CD14-positive monocyte (primary cell): ENCODE measurements around the gene DUSP19. TPM values are rescaled to one million over a fixed set of nuclear protein-coding genes. Genes with fewer than 3 reads are reported as not detected.

Experiments
- DNase-seq, 3 donors: peaks; one replicate each; pipeline ENCODE4 v3.0.0-alpha.2; 2011 to 2022
- H2AFZ ChIP-seq: 2 replicates; pipeline ENCODE4 v1.6.0; 2012; ENCODE audit warnings: mild to moderate bottlenecking, low read depth, low read length, inconsistent platforms; ENCODE audit not compliant: insufficient read depth, poor library complexity, severe bottlenecking
- H3K27ac ChIP-seq, 2 donors: 1 replicate in 1 of 2; 2 replicates in 1 of 2; pipeline ENCODE4 v1.5.1; 2012 to 2013; ENCODE audit warnings: low read length in 2 of 2, control low read depth in 1 of 2, inconsistent platforms in 1 of 2, low read depth in 1 of 2, mild to moderate bottlenecking in 1 of 2
- H3K27me3 ChIP-seq, 2 donors: one replicate each; pipeline versions ENCODE4 v1.6.0 to v1.6.1; 2011 to 2013; ENCODE audit warnings: low read length in 2 of 2; ENCODE audit not compliant: control insufficient read depth in 2 of 2, insufficient read depth in 2 of 2
- H3K36me3 ChIP-seq, 2 donors: replicated peaks in 1 of 2; 1 replicate in 1 of 2; 2 replicates in 1 of 2; pipeline versions ENCODE4 v1.5.1 to v1.6.1; 2012 to 2013; ENCODE audit warnings: low read length in 2 of 2, control low read depth in 1 of 2, inconsistent platforms in 1 of 2, mild to moderate bottlenecking in 1 of 2; ENCODE audit not compliant: insufficient read depth in 2 of 2, control insufficient read depth in 1 of 2
- H3K4me1 ChIP-seq, 2 donors: 1 replicate in 1 of 2; 2 replicates in 1 of 2; pipeline versions ENCODE4 v1.5.1 to v1.6.1; 2012 to 2013; ENCODE audit warnings: low read length in 2 of 2, control low read depth in 1 of 2, inconsistent platforms in 1 of 2, mild to moderate bottlenecking in 1 of 2, moderate library complexity in 1 of 2; ENCODE audit not compliant: insufficient read depth in 2 of 2, control insufficient read depth in 1 of 2
- H3K4me2 ChIP-seq: replicated peaks from 2 replicates; pipeline ENCODE3; 2012; ENCODE audit warnings: low read length, moderate library complexity, mild to moderate bottlenecking; ENCODE audit not compliant: poor library complexity, severe bottlenecking; ENCODE audit errors: extremely low read depth
- H3K4me3 ChIP-seq, 3 experiments: fragments of 200-600 bp in 1 of 3; sonication (generic) in 1 of 3; replicated peaks in 1 of 3; 1 replicate in 2 of 3; 2 replicates in 1 of 3; pipeline ENCODE4 v1.5.1; 2011 to 2013; ENCODE audit warnings: low read length in 3 of 3, mild to moderate bottlenecking in 3 of 3, control low read depth in 2 of 3, low read depth in 2 of 3, inconsistent platforms in 1 of 3, moderate library complexity in 1 of 3
- H3K79me2 ChIP-seq: 2 replicates; pipeline ENCODE4 v1.6.0; 2012; ENCODE audit warnings: mild to moderate bottlenecking, control low read depth, inconsistent platforms, low read length, moderate library complexity; ENCODE audit not compliant: insufficient read depth
- H3K9ac ChIP-seq: 2 replicates; pipeline ENCODE4 v1.6.0; 2017; ENCODE audit warnings: low read length, mild to moderate bottlenecking; ENCODE audit not compliant: insufficient read depth, poor library complexity, severe bottlenecking
- H3K9me3 ChIP-seq, 2 donors: replicated peaks in 1 of 2; 1 replicate in 1 of 2; 2 replicates in 1 of 2; pipeline versions ENCODE4 v1.5.1 to v1.6.1; 2012 to 2013; ENCODE audit warnings: low read length in 2 of 2, control low read depth in 1 of 2; ENCODE audit not compliant: control insufficient read depth in 1 of 2, insufficient read depth in 1 of 2
- H4K20me1 ChIP-seq: 2 replicates; pipeline ENCODE4 v1.6.0; 2012; ENCODE audit warnings: mild to moderate bottlenecking, low read length, control low read depth, moderate library complexity; ENCODE audit not compliant: insufficient read depth
- H3K27ac Mint-ChIP-seq, 7 donors: one replicate each; pipeline ENCODE4 v1.8.0; 2020; ENCODE audit warnings: mild to moderate bottlenecking in 7 of 7, mixed read lengths in 7 of 7, moderate library complexity in 6 of 7, inconsistent platforms in 2 of 7
- H3K27me3 Mint-ChIP-seq, 3 donors: one replicate each; pipeline ENCODE4 v1.8.0; 2021 to 2022; ENCODE audit warnings: low read depth in 3 of 3, mild to moderate bottlenecking in 3 of 3, mixed read lengths in 3 of 3, moderate library complexity in 3 of 3, inconsistent platforms in 1 of 3
- H3K36me3 Mint-ChIP-seq, 2 donors: one replicate each; pipeline ENCODE4 v1.8.0; 2020; ENCODE audit warnings: mixed read lengths in 2 of 2, inconsistent platforms in 1 of 2, mild to moderate bottlenecking in 1 of 2
- H3K4me1 Mint-ChIP-seq: one replicate; pipeline ENCODE4 v1.8.0; 2020; ENCODE audit warnings: mild to moderate bottlenecking, mixed read lengths
- H3K4me3 Mint-ChIP-seq, 2 donors: one replicate each; pipeline ENCODE4 v1.8.0; 2020; ENCODE audit warnings: mild to moderate bottlenecking in 2 of 2, mixed read lengths in 2 of 2, moderate library complexity in 1 of 2
- H3K9me3 Mint-ChIP-seq, 7 donors: one replicate each; pipeline ENCODE4 v1.8.0; 2020 to 2022; ENCODE audit warnings: mixed read lengths in 7 of 7, mild to moderate bottlenecking in 6 of 7, moderate library complexity in 6 of 7, inconsistent platforms in 2 of 7
- CTCF ChIP-seq: fragments of 200-600 bp; IDR thresholded peaks from one replicate; pipeline ENCODE4 v1.8.0; 2022; ENCODE audit warnings: antibody characterized with exemption, mild to moderate bottlenecking
- WGBS: methylation state at CpG from one replicate; pipeline ENCODE4 v1.1.5; 2013; ENCODE audit warnings: missing lambda C conversion rate; ENCODE audit not compliant: insufficient coverage; 5-methylcytosine and 5-hydroxymethylcytosine counted together
- intact Hi-C, 2 donors: fragments of 100-400 bp; cut with micrococcal nuclease; formaldehyde crosslinking; loops; one replicate each; pipeline versions ENCODE4 v1.15.0 to v1.15.1; 2023
- polyA plus RNA-seq, 3 donors: library from polyadenylated mRNA; depleted of rRNA in 1 of 3; unstranded in 2 of 3; stranded (reverse) in 1 of 3; fragments of 300-500 nt in 2 of 3; fragments of >200 nt in 1 of 3; fragmentation: Illumina TruSeq in 2 of 3; gene quantifications; 1 replicate in 2 of 3; 2 replicates in 1 of 3; pipeline ENCODE4 v1.2.3, GENCODE V29; 2012 to 2021

DUSP19 gene
- polyA plus RNA-seq, 3 donors: 0.13 to 0.30 (median 0.25) TPM

- peaks cover under 1% of the 10 kb centered on the region for H4K20me1 ChIP-seq
- H3K27ac ChIP-seq: no peak overlapping the region
- peak; percentile 15 to 55 (median 39) for DNase-seq
- H3K4me1 ChIP-seq: peaks cover 4 to 7% of the 10 kb centered on the region in 2 donors
- WGBS: 100% methylated on average over 1 of the region's 4 CpGs
- no peaks in the 10 kb centered on the region for H3K79me2 ChIP-seq
- peaks cover 96 to 100% of the 10 kb centered on the region in 2 donors for H3K27me3 ChIP-seq
- H3K4me2 ChIP-seq: no peak overlapping the region
- H2AFZ ChIP-seq: no peak overlapping the region
- Mint-ChIP-seq H3K36me3 (peaks cover 2 to 3% of the 10 kb centered on the region in 2 donors), H3K9me3 (peaks cover 0 to 12% (median 6%) of the 10 kb centered on the region in 7 donors), H3K27ac (no peak overlapping the region), H3K4me3 (peak overlapping the region in 1 of 2 donors; percentile 71), H3K27me3 (peaks cover 85 to 94% (median 92%) of the 10 kb centered on the region in 3 donors), H3K4me1 (peaks cover 18% of the 10 kb centered on the region)
- H3K36me3 ChIP-seq: no peaks in the 10 kb centered on the region
- peaks cover 0 to 30% of the 10 kb centered on the region in 2 donors for H3K9me3 ChIP-seq
- TF ChIP-seq CTCF: no peak
- intact Hi-C loops: no loop called here
- H3K9ac ChIP-seq: no peak overlapping the region
- no peak overlapping the region for H3K4me3 ChIP-seq
Measured at GRCh38 chr2:183031911-183032794, 46.4 kb upstream of the DUSP19 start.

- Mint-ChIP-seq H3K27ac (no peak overlapping the region), H3K36me3 (peaks cover 5% of the 10 kb centered on the region in 2 donors), H3K9me3 (peaks cover 0 to 18% (median 15%) of the 10 kb centered on the region in 7 donors), H3K27me3 (peaks cover 79 to 98% (median 93%) of the 10 kb centered on the region in 3 donors), H3K4me1 (peaks cover 26% of the 10 kb centered on the region), H3K4me3 (peak overlapping the region in 1 of 2 donors; percentile 80)
- no peak for TF ChIP-seq CTCF
- H3K36me3 ChIP-seq: no peaks in the 10 kb centered on the region
- intact Hi-C loops: no loop called here
- DNase-seq: no peak
- no peak overlapping the region for H2AFZ ChIP-seq
- peaks cover 5% of the 10 kb centered on the region for H4K20me1 ChIP-seq
- H3K4me2 ChIP-seq: no peak overlapping the region
- H3K27ac ChIP-seq: no peak overlapping the region
- peaks cover 0 to 40% of the 10 kb centered on the region in 2 donors for H3K9me3 ChIP-seq
- peaks cover 10 to 24% of the 10 kb centered on the region in 2 donors for H3K4me1 ChIP-seq
- 100% methylated on average over 1 of the region's 1 CpG for WGBS
- H3K4me3 ChIP-seq: no peak overlapping the region
- H3K27me3 ChIP-seq: peaks cover 90 to 92% of the 10 kb centered on the region in 2 donors
- H3K9ac ChIP-seq: no peak overlapping the region
- no peaks in the 10 kb centered on the region for H3K79me2 ChIP-seq
Measured at GRCh38 chr2:183033951-183034350, 44.6 kb upstream of the DUSP19 start.
